ENCODE results near the gene TBX2.
"Not testable (repeated sequence)": the region's sequence is repeated elsewhere in the genome, so short reads cannot be mapped to it uniquely, and the experiment has no call there.

TBX2 gene

GRCh38 chr17:61431594-61432311, 32.1 kb downstream of the TBX2 start:
- DNase-seq (ENCODE audit: low spot score) = no peak

GRCh38 chr17:61436273-61436672, 36.6 kb downstream of the TBX2 start:
- no peak for DNase-seq (ENCODE audit: low spot score)

GRCh38 chr17:61436995-61437704, 37.5 kb downstream of the TBX2 start:
- no peak for DNase-seq (ENCODE audit: low spot score)

- no peak for DNase-seq (ENCODE audit: low spot score)
Observed at GRCh38 chr17:61440697-61441096, 41.1 kb downstream of the TBX2 start.

- DNase-seq (ENCODE audit: low spot score) = not testable (repeated sequence)
Observed at GRCh38 chr17:61441507-61441906, 41.9 kb downstream of the TBX2 start.

GRCh38 chr17:61442136-61442775, 42.6 kb downstream of the TBX2 start:
- no peak for DNase-seq (ENCODE audit: low spot score)

- DNase-seq (ENCODE audit: low spot score) = no peak
Observed at GRCh38 chr17:61442878-61443474, 43.3 kb downstream of the TBX2 start.

GRCh38 chr17:61443475-61443882, 43.8 kb downstream of the TBX2 start:
- no peak for DNase-seq (ENCODE audit: low spot score)

- DNase-seq (ENCODE audit: low spot score) = no peak
Observed at GRCh38 chr17:61444075-61444474, 44.4 kb downstream of the TBX2 start.

- DNase-seq (ENCODE audit: low spot score) = no peak
Observed at GRCh38 chr17:61444831-61445230, 45.2 kb downstream of the TBX2 start.

GRCh38 chr17:61447358-61447757, 47.7 kb downstream of the TBX2 start:
- DNase-seq (ENCODE audit: low spot score) = no peak

- DNase-seq (ENCODE audit: low spot score) = no peak
Observed at GRCh38 chr17:61448042-61448441, 48.4 kb downstream of the TBX2 start.

- not testable (repeated sequence) for DNase-seq (ENCODE audit: low spot score)
Observed at GRCh38 chr17:61449140-61449539, 49.5 kb downstream of the TBX2 start.

- DNase-seq (ENCODE audit: low spot score) = no peak
Observed at GRCh38 chr17:61449707-61450640, 50.3 kb downstream of the TBX2 start.

GRCh38 chr17:61450641-61451537, 51.2 kb downstream of the TBX2 start:
- DNase-seq (ENCODE audit: low spot score) = no peak

GRCh38 chr17:61451538-61452300, 52.1 kb downstream of the TBX2 start:
- DNase-seq (ENCODE audit: low spot score) = no peak

- DNase-seq (ENCODE audit: low spot score) = no peak
Observed at GRCh38 chr17:61452301-61453290, 53.0 kb downstream of the TBX2 start, which contains the start of gene TBX4. TBX4 (plus strand) TSS chr17:61452422; CDS start chr17:61456491, 4,069 bp downstream.
